GM19035 (cell line): ENCODE measurements around the gene CEP85.

Source experiments
- ATAC-seq: cut with Tn5 transposase; IDR thresholded peaks from one replicate; pipeline ENCODE4 v1.9.1; 2021; ENCODE audit not compliant: unreplicated experiment

CEP85 gene

GRCh38 chr1:26278303-26278702 is 44.3 kb downstream of the CEP85 start:
- no peak for ATAC-seq

GRCh38 chr1:26278724-26279455 is 44.9 kb downstream of the CEP85 start:
- no peak for ATAC-seq

GRCh38 chr1:26279456-26280332 is 45.7 kb downstream of the CEP85 start, which contains the start of gene SH3BGRL3:
Gene SH3BGRL3 (plus strand): TSS chr1:26280086. CDS start chr1:26280156, 70 bp downstream.
- peak; percentile 69 for ATAC-seq

GRCh38 chr1:26280333-26281042 is 46.5 kb downstream of the CEP85 start:
- ATAC-seq, result peak; percentile 23

- ATAC-seq, result no peak
Observed at GRCh38 chr1:26281091-26281958, 47.3 kb downstream of the CEP85 start.

GRCh38 chr1:26281971-26282370 is 48.0 kb downstream of the CEP85 start:
- ATAC-seq, result no peak

- ATAC-seq, result no peak
Observed at GRCh38 chr1:26282401-26282918, 48.5 kb downstream of the CEP85 start.

- no peak for ATAC-seq
Observed at GRCh38 chr1:26283279-26283853, 49.4 kb downstream of the CEP85 start.

- no peak for ATAC-seq
Observed at GRCh38 chr1:26283871-26284596, 50.0 kb downstream of the CEP85 start.

GRCh38 chr1:26284597-26285347 is 50.8 kb downstream of the CEP85 start:
- ATAC-seq, result no peak

GRCh38 chr1:26285366-26286063 is 51.5 kb downstream of the CEP85 start:
- no peak for ATAC-seq

- no peak for ATAC-seq
Observed at GRCh38 chr1:26286064-26286416, 52.0 kb downstream of the CEP85 start.

- ATAC-seq, result no peak
Observed at GRCh38 chr1:26287033-26287711, 53.2 kb downstream of the CEP85 start.

- ATAC-seq, result no peak
Observed at GRCh38 chr1:26287811-26288210, 53.8 kb downstream of the CEP85 start.

GRCh38 chr1:26288311-26288941 is 54.4 kb downstream of the CEP85 start:
- ATAC-seq, result no peak

- ATAC-seq, result no peak
Observed at GRCh38 chr1:26289158-26290059, 55.4 kb downstream of the CEP85 start.
